H1 (cell line): ENCODE measurements around the gene CRIP1.

Experiments used
- CHD1 ChIP-seq: IDR thresholded peaks from 2 replicates; pipeline ENCODE4 v1.6.1; 2012; ENCODE audit warnings: low read depth, low read length, improper control_type of control experiment
- CTCF ChIP-seq, 3 experiments: IDR thresholded peaks; 1 replicate in 2 of 3; 2 replicates in 1 of 3; pipeline versions ENCODE4 v1.5.1 to v1.6.1; 2011; ENCODE audit warnings: low read length in 3 of 3, mild to moderate bottlenecking in 3 of 3, inconsistent platforms in 2 of 3, low read depth in 1 of 3, moderate library complexity in 1 of 3; ENCODE audit not compliant: insufficient read depth in 1 of 3; ENCODE audit errors: control extremely low read depth in 1 of 3
- GABPA ChIP-seq: IDR thresholded peaks from 2 replicates; pipeline ENCODE4 v1.6.1; 2011; ENCODE audit warnings: mild to moderate bottlenecking, low read length, moderate library complexity, borderline replicate concordance; ENCODE audit not compliant: insufficient read depth
- NRF1 ChIP-seq: IDR thresholded peaks from 2 replicates; pipeline ENCODE4 v1.6.1; 2011; ENCODE audit warnings: mild to moderate bottlenecking, low read depth, low read length, improper control_type of control experiment
- POLR2A ChIP-seq, 2 experiments: IDR thresholded peaks; 1 replicate in 1 of 2; 2 replicates in 1 of 2; pipeline ENCODE4 v1.6.1; 2011; ENCODE audit warnings: low read depth in 2 of 2, low read length in 2 of 2, mild to moderate bottlenecking in 2 of 2; ENCODE audit errors: control extremely low read depth in 1 of 2
- POLR2AphosphoS5 ChIP-seq: IDR thresholded peaks from 2 replicates; pipeline ENCODE4 v1.6.1; 2011; ENCODE audit warnings: low read depth, low read length

GRCh38 chr14:105473033-105473676, 13.5 kb upstream of the CRIP1 start:
- TF ChIP-seq CTCF (IDR thresholded peaks at IDR 0.05; ENCODE audit: control extremely low read depth in 1 of 3, insufficient read depth in 1 of 3, low read depth in 1 of 3, low read length in 3 of 3) (no peak), POLR2A (IDR thresholded peaks at IDR 0.05; ENCODE audit: control extremely low read depth in 1 of 2, low read depth in 2 of 2, low read length in 2 of 2) (no peak), GABPA (no peak), CHD1 (no peak), POLR2AphosphoS5 (no peak), NRF1 (no peak)
